ENCODE results near the gene ANO10.

ANO10 gene

GRCh38 chr3:43346978-43347749 is 274.6 kb downstream of the ANO10 start:
- no peak for DNase-seq (ENCODE audit: low spot score)

GRCh38 chr3:43345877-43346276 is 275.9 kb downstream of the ANO10 start:
- DNase-seq (ENCODE audit: low spot score), result no peak

- no peak for DNase-seq (ENCODE audit: low spot score)
Observed at GRCh38 chr3:43345246-43345645, 276.6 kb downstream of the ANO10 start.

- no peak for DNase-seq (ENCODE audit: low spot score)
Observed at GRCh38 chr3:43344520-43344919, 277.3 kb downstream of the ANO10 start.

GRCh38 chr3:43343815-43344214 is 278.0 kb downstream of the ANO10 start:
- no peak for DNase-seq (ENCODE audit: low spot score)

GRCh38 chr3:43343185-43343584 is 278.6 kb downstream of the ANO10 start:
- DNase-seq (ENCODE audit: low spot score), result no peak

- DNase-seq (ENCODE audit: low spot score), result no peak
Observed at GRCh38 chr3:43341788-43342187, 280.0 kb downstream of the ANO10 start.

- DNase-seq (ENCODE audit: low spot score), result no peak
Observed at GRCh38 chr3:43340403-43340802, 281.4 kb downstream of the ANO10 start.

- DNase-seq (ENCODE audit: low spot score), result no peak
Observed at GRCh38 chr3:43338295-43338694, 283.5 kb downstream of the ANO10 start.

GRCh38 chr3:43335799-43336198 is 286.0 kb downstream of the ANO10 start:
- no peak for DNase-seq (ENCODE audit: low spot score)

- no peak for DNase-seq (ENCODE audit: low spot score)
Observed at GRCh38 chr3:43334976-43335375, 286.8 kb downstream of the ANO10 start.

- DNase-seq (ENCODE audit: low spot score), result no peak
Observed at GRCh38 chr3:43331381-43331780, 290.4 kb downstream of the ANO10 start.

GRCh38 chr3:43330981-43331380 is 290.8 kb downstream of the ANO10 start:
- no peak for DNase-seq (ENCODE audit: low spot score)

- DNase-seq (ENCODE audit: low spot score), result no peak
Observed at GRCh38 chr3:43328653-43329052, 293.2 kb downstream of the ANO10 start.

GRCh38 chr3:43327582-43327979 is 294.2 kb downstream of the ANO10 start:
- DNase-seq (ENCODE audit: low spot score), result peak; percentile 2

GRCh38 chr3:43326891-43327581 is 294.8 kb downstream of the ANO10 start:
- DNase-seq (ENCODE audit: low spot score), result peak; percentile 33

- DNase-seq (ENCODE audit: low spot score), result no peak
Observed at GRCh38 chr3:43323541-43323940, 298.3 kb downstream of the ANO10 start.

GRCh38 chr3:43320288-43320687 is 301.5 kb downstream of the ANO10 start:
- DNase-seq (ENCODE audit: low spot score), result no peak

GRCh38 chr3:43319794-43320193 is 302.0 kb downstream of the ANO10 start:
- no peak for DNase-seq (ENCODE audit: low spot score)

GRCh38 chr3:43319376-43319775 is 302.4 kb downstream of the ANO10 start:
- DNase-seq (ENCODE audit: low spot score), result no peak

GRCh38 chr3:43317461-43318316 is 304.1 kb downstream of the ANO10 start:
- no peak for DNase-seq (ENCODE audit: low spot score)

- no peak for DNase-seq (ENCODE audit: low spot score)
Observed at GRCh38 chr3:43316783-43317460, 304.9 kb downstream of the ANO10 start.

All from globus pallidus (tissue), 1 donor.